Endothelial cell of umbilical vein (primary cell): Measurements from ENCODE around the gene SLITRK3. TPM values are rescaled to one million over a fixed set of nuclear protein-coding genes. Genes with fewer than 3 reads are reported as not detected.

Source experiments
- BruUV-seq: library from RNA; stranded (reverse); fragments of 400-500 nt; replicated peaks from 2 replicates; lab custom pipeline; 2021; lab: Mats Ljungman, UMichigan
- CTCF ChIA-PET: fragments of 300-600, 350-600 bp; sonication (Branson Sonifier 250); formaldehyde crosslinking; loops from one replicate; lab custom pipeline; 2021; ENCODE audit warnings: antibody characterized with exemption, inconsistent platforms; lab: Charles Lee
- POLR2A ChIA-PET: fragments of 300-600, 350-600 bp; sonication (Branson Sonifier 250); formaldehyde crosslinking; loops from one replicate; lab custom pipeline; 2021; ENCODE audit warnings: antibody characterized with exemption, inconsistent platforms; lab: Charles Lee
- DNase-seq: peaks from one replicate; pipeline ENCODE4 v3.0.0-alpha.2; 2011; ENCODE audit warnings: low read depth, low spot score
- FAIRE-seq: peaks from 2 replicates; lab custom pipeline; 2011; peaks lifted over from hg19 to GRCh38; lab: Jason Lieb, UNC
- H2AFZ ChIP-seq: 2 replicates; pipeline ENCODE4 v1.6.0; 2012; ENCODE audit warnings: low read depth, low read length, control low read depth, inconsistent platforms
- H3K27ac ChIP-seq: 2 replicates; pipeline ENCODE4 v1.5.1; 2011; ENCODE audit warnings: low read depth, mild to moderate bottlenecking, control low read depth, low read length, moderate library complexity; ENCODE audit not compliant: insufficient read depth
- H3K27me3 ChIP-seq, 2 experiments: 2 replicates each; pipeline versions ENCODE4 v1.6.0 to v1.6.1; 2011; ENCODE audit warnings: low read length in 2 of 2, mixed read lengths in 1 of 2; ENCODE audit not compliant: control insufficient read depth in 2 of 2, insufficient read depth in 2 of 2
- H3K36me3 ChIP-seq, 2 experiments: 2 replicates in 1 of 2; 3 replicates in 1 of 2; pipeline ENCODE4 v1.5.1; 2011; ENCODE audit warnings: low read length in 2 of 2, mild to moderate bottlenecking in 1 of 2, moderate library complexity in 1 of 2; ENCODE audit not compliant: control insufficient read depth in 2 of 2, insufficient read depth in 2 of 2; ENCODE audit errors: extremely low read depth in 1 of 2
- H3K4me1 ChIP-seq: 3 replicates; pipeline ENCODE4 v1.5.1; 2011; ENCODE audit warnings: mild to moderate bottlenecking, low read length; ENCODE audit not compliant: control insufficient read depth, insufficient read depth; ENCODE audit errors: extremely low read depth
- H3K4me2 ChIP-seq: 2 replicates; pipeline ENCODE4 v1.6.1; 2011; ENCODE audit warnings: low read length, control low read depth, mixed read lengths; ENCODE audit not compliant: insufficient read depth
- H3K4me3 ChIP-seq, 3 experiments: fragments of 200-600 bp in 1 of 3; sonication (generic), shearing (Covaris generic) in 1 of 3; replicated peaks in 1 of 3; 2 replicates each; pipeline ENCODE4 v1.5.1; 2011 to 2016; ENCODE audit warnings: control low read depth in 3 of 3, low read length in 3 of 3, mild to moderate bottlenecking in 2 of 3, inconsistent platforms in 1 of 3, low read depth in 1 of 3, moderate library complexity in 1 of 3; ENCODE audit not compliant: insufficient read depth in 1 of 3
- H3K79me2 ChIP-seq: 2 replicates; pipeline ENCODE4 v1.6.0; 2012; ENCODE audit warnings: low read length, inconsistent platforms; ENCODE audit not compliant: control insufficient read depth, insufficient read depth
- H3K9ac ChIP-seq: replicated peaks from 2 replicates; pipeline ENCODE3; 2011; ENCODE audit warnings: low read length, control low read depth; ENCODE audit not compliant: insufficient read depth; ENCODE audit errors: extremely low read depth
- H3K9me1 ChIP-seq: replicated peaks from 3 replicates; pipeline ENCODE4 v1.6.0; 2011; ENCODE audit warnings: mild to moderate bottlenecking, low read length; ENCODE audit not compliant: control insufficient read depth, insufficient read depth; ENCODE audit errors: extremely low read depth
- H3K9me3 ChIP-seq: replicated peaks from 2 replicates; pipeline ENCODE4 v1.5.1; 2012; ENCODE audit warnings: low read length, inconsistent platforms; ENCODE audit not compliant: control insufficient read depth, insufficient read depth
- H4K20me1 ChIP-seq: replicated peaks from 2 replicates; pipeline ENCODE3; 2011; ENCODE audit warnings: mild to moderate bottlenecking, low read length; ENCODE audit not compliant: control insufficient read depth, insufficient read depth; ENCODE audit errors: extremely low read depth
- EZH2 ChIP-seq: IDR thresholded peaks from 2 replicates; pipeline ENCODE4 v1.6.1; 2012; ENCODE audit warnings: borderline replicate concordance, low read depth, mild to moderate bottlenecking, moderate library complexity, low read length, inconsistent platforms; ENCODE audit not compliant: severe bottlenecking
- FOS ChIP-seq: IDR thresholded peaks from 2 replicates; pipeline ENCODE4 v1.6.1; 2011; ENCODE audit warnings: mild to moderate bottlenecking, low read length, moderate library complexity, borderline replicate concordance; ENCODE audit not compliant: insufficient read depth
- GATA2 ChIP-seq: IDR thresholded peaks from 2 replicates; pipeline ENCODE4 v1.7.0; 2011; ENCODE audit warnings: low read depth, mild to moderate bottlenecking, moderate library complexity, mixed read lengths, low read length; ENCODE audit not compliant: insufficient read length, insufficient read depth
- JUN ChIP-seq: IDR thresholded peaks from 2 replicates; pipeline ENCODE4 v1.6.1; 2011; ENCODE audit warnings: borderline replicate concordance, low read depth; ENCODE audit not compliant: insufficient read length, insufficient read depth
- POLR2A ChIP-seq: IDR thresholded peaks from 2 replicates; pipeline ENCODE4 v1.6.1; 2012; ENCODE audit warnings: low read depth, mild to moderate bottlenecking, control low read depth, low read length
- POLR2AphosphoS5 ChIP-seq: IDR thresholded peaks from 2 replicates; pipeline ENCODE4 v1.6.1; 2012; ENCODE audit warnings: low read depth, mild to moderate bottlenecking, control low read depth, low read length, moderate library complexity; ENCODE audit not compliant: insufficient read depth
- dilution Hi-C: fragments of 300-500 bp; cut with MboI; formaldehyde crosslinking; loops from one replicate; pipeline ENCODE4 v1.15.0; 2019; ENCODE audit warnings: low sequenced_read_pairs; ENCODE audit not compliant: extremely low pct_ligation_motif_present
- intact Hi-C: fragments of 100-400 bp; cut with micrococcal nuclease; formaldehyde crosslinking; loops from one replicate; pipeline ENCODE4 v1.10.0; 2022
- polyA plus RNA-seq, 4 experiments: library from polyadenylated mRNA; depleted of rRNA in 3 of 4; stranded (reverse) in 3 of 4; unstranded in 1 of 4; fragments of >200 nt; gene quantifications; 2 replicates each; pipeline versions ENCODE4 v1.2.1 to v1.2.3, GENCODE V29; 2011 to 2012; ENCODE audit warnings: missing spikeins in 1 of 4
- total RNA-seq: library from RNA; stranded (reverse); gene quantifications from 2 replicates; pipeline ENCODE4 v1.2.3, GENCODE V29; 2021
- TF ChIP-seq, protein P1 (sequence below): IDR thresholded peaks from 2 replicates; pipeline ENCODE4 v1.6.1; 2011; ENCODE audit not compliant: insufficient read depth, insufficient read length

The SLITRK3 gene
- total and polyA plus RNA-seq, 2 donors (not counting 3 experiments of a cell fraction or from before 2014, with no cell fraction given) = not detected

DNA sequence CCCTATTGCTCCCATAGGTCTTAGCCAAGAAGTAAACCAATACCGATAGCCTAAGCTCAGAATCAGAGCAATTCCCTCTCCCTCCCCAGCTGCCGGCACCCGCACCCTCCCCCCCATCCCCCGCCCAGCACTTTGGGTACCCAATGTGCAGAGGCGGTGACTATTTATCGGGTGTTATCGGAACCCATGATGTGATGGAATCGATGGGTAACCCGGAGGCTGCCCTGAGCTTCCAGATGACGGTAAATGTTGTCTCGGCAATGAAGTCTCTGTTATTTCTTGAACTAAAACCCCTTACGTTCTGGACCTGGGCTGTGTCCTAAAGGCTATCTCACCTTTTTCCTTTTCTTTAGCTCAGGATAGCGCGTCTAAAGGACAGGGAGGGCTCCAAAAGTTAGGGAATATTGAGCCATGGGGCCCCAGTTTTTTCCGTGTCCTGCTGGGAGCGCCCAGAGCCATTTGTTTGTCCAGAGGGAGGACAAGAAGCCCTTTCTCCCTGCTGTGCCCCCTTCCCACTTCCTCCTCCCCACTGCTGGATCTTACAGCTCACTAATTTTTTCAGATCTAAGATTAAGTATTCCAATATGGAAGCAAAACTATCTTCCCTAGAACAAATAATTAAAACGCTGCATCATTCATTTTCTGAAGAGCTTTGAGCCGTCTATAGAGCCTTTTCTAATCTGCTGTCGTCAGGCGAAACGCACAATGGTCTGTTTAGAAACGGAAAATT is 1.5 kb downstream of the SLITRK3 start:
- Histone ChIP-seq H3K4me2 (no peak overlapping the region), H3K9me1 (no peaks in the 10 kb centered on the region), H4K20me1 (no peaks in the 10 kb centered on the region), H2AFZ (no peak overlapping the region), H3K4me3 (no peak overlapping the region), H3K79me2 (no peaks in the 10 kb centered on the region), H3K9ac (no peak overlapping the region), H3K27me3 (peaks cover 31 to 43% of the 10 kb centered on the region in 2 experiments), H3K4me1 (peaks cover 2% of the 10 kb centered on the region), H3K9me3 (no peaks in the 10 kb centered on the region), H3K27ac (no peak overlapping the region), H3K36me3 (no peaks in the 10 kb centered on the region)
- POLR2A ChIA-PET = no interaction called here
- dilution Hi-C loops (no loop called here), intact Hi-C loops (no loop called here)
- CTCF ChIA-PET = interaction anchor here (1.2 to 2.2 kb wide), 2 partner anchors 12 kb away, joined by 4 to 12 read pairs; no protein-coding TSS in a partner anchor
- TF ChIP-seq GATA2 (no peak), EZH2 (peak; percentile 13)
- FAIRE-seq (no peak), DNase-seq (no peak)
- no TSS peak for BruUV-seq

DNA sequence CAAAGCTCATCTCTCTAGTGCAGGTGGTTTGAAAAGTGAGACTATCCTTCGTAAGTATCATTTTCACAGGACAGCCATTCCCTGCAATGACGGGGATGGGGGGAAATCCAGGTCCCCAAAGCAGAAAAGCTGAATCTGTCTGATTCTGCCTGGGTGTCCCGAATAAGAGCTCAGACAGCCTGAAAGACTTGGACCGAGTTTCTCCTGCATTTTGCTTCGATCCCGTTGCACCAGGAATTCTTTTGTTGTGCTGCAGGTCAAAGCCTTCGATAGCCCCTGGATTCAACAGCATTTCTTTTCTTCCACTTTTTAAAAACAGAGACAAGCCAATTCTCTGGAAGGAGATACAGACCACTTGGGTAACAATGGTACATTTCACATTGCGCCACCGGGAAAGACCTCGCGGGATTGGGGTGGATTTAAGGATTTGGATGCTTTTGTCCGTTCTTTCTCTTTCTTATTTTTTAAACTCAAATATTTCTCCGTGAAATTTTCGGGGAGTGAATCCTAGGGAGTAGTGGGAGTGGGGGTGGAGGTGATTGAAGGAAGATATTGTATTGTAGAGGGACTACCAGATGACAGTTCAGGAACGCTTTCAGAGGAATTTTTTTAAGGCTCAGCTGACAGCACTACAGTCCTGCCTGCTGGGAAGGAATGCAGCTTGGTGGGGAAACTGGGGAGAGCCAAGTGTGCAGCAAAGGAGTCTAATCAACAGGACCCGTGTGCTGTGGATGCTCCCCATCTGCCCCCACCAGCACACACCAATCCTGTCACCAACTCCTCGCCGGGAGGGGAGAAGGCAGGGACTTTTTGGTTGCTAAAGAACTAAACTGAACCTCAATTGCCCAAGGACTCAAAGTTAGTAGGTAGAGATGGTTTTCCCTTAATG is 2.6 kb downstream of the SLITRK3 start:
- TF ChIP-seq POLR2A = no peak
- TF ChIP-seq, protein P1, sequence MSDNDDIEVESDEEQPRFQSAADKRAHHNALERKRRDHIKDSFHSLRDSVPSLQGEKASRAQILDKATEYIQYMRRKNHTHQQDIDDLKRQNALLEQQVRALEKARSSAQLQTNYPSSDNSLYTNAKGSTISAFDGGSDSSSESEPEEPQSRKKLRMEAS = no peak
- no peak for TF ChIP-seq GATA2
- TF ChIP-seq JUN = no peak
- no peak for TF ChIP-seq EZH2
- TF ChIP-seq POLR2AphosphoS5 = no peak
- TF ChIP-seq FOS = no peak
- no peaks in the 10 kb centered on the region for H4K20me1 ChIP-seq
- H3K4me3 ChIP-seq = no peak overlapping the region
- no peaks in the 10 kb centered on the region for H3K9me3 ChIP-seq
- DNase-seq (no peak), FAIRE-seq (no peak)
- peaks cover 2% of the 10 kb centered on the region for H3K4me1 ChIP-seq
- no peak overlapping the region for H3K4me2 ChIP-seq
- no TSS peak for BruUV-seq
- no peaks in the 10 kb centered on the region for H3K79me2 ChIP-seq
- POLR2A ChIA-PET = no interaction called here
- intact Hi-C loops = no loop called here
- no peak overlapping the region for H2AFZ ChIP-seq
- dilution Hi-C loops = no loop called here
- H3K36me3 ChIP-seq = no peaks in the 10 kb centered on the region
- H3K9me1 ChIP-seq = no peaks in the 10 kb centered on the region
- H3K27ac ChIP-seq = no peak overlapping the region
- no peak overlapping the region for H3K9ac ChIP-seq
- H3K27me3 ChIP-seq = peaks cover 31 to 43% of the 10 kb centered on the region in 2 experiments
- CTCF ChIA-PET = interaction anchor here (2.2 kb wide), 1 partner anchor 13 kb away, joined by 12 read pairs; no protein-coding TSS in a partner anchor
